ENCODE data around the gene SLC5A11.

DNA sequence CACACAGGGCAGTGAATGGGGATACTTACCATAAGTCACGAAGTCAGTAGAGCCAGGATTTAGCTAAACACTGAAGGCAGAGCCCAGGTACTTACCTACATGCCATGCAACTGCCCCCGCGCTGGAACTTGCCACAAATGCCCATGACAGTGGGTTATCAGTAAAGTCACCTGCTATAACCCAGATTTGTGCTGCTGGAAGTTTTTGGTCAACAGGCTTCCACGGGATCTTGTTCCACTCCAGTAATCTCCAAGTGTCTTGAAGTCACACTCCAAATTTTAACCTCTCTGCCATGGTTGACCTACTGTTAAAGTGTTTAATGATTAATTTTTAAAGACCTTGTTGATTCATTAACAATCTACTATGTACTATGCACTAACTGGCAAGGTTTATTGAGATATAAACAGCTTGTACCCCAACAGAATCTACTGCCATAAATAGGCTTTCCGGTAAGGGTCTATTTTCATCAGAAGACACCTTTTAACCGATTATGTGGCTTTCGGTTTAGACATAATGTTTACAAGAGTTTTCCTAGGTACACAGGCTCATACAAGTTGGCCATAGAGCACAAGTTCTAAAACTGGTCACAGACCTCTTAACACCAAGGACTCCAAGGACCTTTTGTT is 6.3 kb upstream of the SLC5A11 start:
- TF ChIP-seq, protein P1, sequence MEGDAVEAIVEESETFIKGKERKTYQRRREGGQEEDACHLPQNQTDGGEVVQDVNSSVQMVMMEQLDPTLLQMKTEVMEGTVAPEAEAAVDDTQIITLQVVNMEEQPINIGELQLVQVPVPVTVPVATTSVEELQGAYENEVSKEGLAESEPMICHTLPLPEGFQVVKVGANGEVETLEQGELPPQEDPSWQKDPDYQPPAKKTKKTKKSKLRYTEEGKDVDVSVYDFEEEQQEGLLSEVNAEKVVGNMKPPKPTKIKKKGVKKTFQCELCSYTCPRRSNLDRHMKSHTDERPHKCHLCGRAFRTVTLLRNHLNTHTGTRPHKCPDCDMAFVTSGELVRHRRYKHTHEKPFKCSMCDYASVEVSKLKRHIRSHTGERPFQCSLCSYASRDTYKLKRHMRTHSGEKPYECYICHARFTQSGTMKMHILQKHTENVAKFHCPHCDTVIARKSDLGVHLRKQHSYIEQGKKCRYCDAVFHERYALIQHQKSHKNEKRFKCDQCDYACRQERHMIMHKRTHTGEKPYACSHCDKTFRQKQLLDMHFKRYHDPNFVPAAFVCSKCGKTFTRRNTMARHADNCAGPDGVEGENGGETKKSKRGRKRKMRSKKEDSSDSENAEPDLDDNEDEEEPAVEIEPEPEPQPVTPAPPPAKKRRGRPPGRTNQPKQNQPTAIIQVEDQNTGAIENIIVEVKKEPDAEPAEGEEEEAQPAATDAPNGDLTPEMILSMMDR (IDR thresholded peaks at IDR 0.05; ENCODE audit: low read depth, low read length) = no peak
- no peak for TF ChIP-seq MYC (IDR thresholded peaks at IDR 0.05; ENCODE audit: low read depth, low read length)

Data from NB4 (cell line).